GM12891 (cell line): ENCODE data around the gene SMIM41.

ENCODE experiments used
- POLR2A ChIP-seq: IDR thresholded peaks from 2 replicates; pipeline ENCODE4 v1.6.1; 2011; ENCODE audit warnings: low read depth, low read length, control low read depth
- POLR2AphosphoS5 ChIP-seq: IDR thresholded peaks from 2 replicates; pipeline ENCODE4 v1.6.1; 2011; ENCODE audit warnings: low read depth, low read length, control low read depth
- TAF1 ChIP-seq: IDR thresholded peaks from 2 replicates; pipeline ENCODE4 v1.6.1; 2011; ENCODE audit warnings: low read depth, low read length, control low read depth

- TF ChIP-seq POLR2A (no peak), POLR2AphosphoS5 (no peak), TAF1 (no peak)
Observed at GRCh38 chr12:52035190-52035589, 44.3 kb upstream of the SMIM41 start.
